HG03432 (cell line): ENCODE measurements around the gene TBC1D10B.
"Not testable (repeated sequence)": the region's sequence is repeated elsewhere in the genome, so short reads cannot be mapped to it uniquely, and the experiment has no call there.

Source experiments
- ATAC-seq: cut with Tn5 transposase; IDR thresholded peaks from one replicate; pipeline ENCODE4 v1.9.1; 2021; ENCODE audit warnings: mild to moderate bottlenecking, moderate library complexity; ENCODE audit not compliant: unreplicated experiment

TBC1D10B gene

DNA sequence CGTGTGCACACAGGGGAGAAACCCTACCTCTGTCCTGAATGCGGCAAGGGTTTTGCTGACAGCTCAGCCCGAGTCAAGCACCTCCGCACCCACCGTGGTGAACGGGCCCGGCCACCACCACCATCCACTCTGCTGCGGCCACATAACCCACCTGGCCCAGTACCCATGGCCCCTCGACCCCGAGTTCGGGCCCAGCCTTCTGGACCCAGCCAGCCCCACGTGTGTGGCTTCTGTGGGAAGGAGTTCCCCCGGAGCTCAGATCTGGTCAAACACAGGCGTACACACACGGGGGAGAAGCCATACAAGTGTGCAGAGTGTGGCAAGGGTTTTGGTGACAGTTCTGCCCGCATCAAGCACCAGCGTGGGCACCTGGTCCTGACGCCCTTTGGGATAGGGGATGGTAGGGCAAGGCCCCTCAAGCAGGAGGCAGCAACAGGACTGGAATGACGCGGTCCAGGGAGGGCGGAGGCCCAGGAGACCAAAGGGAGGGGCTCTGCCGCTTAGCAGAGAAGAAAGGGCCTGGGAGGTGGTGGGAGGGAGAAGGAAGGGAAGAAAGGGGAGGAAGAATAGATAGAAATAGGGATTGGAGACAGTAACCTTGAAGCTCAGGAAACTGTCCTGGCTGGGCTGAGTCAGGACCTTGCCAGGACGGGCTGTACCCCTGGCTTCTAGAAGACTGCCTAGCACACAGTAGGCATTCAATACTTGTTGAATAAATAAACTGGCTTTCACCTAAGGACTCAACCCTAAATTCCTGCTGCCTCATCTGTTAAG, 28.6 kb upstream of the TBC1D10B start:
- no peak for ATAC-seq

DNA sequence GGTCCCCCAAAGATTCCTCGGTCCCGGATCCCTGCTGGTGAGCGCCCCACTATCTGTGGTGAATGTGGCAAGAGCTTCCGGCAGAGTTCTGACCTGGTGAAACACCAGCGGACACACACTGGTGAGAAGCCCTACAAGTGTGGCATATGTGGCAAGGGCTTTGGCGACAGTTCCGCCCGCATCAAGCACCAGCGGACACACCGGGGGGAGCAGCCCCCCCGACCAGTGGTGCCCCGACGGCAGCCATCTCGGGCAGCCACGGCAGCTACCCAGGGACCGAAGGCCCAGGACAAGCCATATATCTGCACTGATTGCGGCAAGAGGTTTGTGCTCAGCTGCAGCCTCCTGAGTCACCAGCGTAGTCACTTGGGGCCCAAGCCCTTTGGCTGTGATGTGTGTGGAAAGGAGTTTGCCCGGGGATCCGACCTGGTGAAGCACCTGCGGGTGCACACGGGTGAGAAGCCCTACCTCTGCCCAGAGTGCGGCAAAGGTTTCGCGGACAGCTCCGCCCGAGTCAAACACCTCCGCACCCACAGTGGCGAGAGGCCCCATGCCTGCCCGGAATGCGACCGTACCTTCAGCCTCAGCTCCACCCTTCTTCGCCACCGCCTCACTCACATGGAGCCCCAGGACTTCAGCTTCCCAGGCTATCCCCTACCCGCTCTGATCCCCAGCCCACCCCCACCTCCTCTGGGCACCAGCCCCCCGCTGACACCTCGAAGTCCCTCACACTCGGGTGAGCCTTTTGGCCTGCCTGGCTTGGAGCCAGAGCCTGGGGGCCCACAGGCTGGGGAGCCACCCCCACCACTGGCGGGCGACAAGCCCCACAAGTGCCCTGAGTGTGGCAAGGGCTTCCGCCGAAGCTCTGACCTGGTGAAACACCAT, 27.7 kb upstream of the TBC1D10B start:
- no peak for ATAC-seq

DNA sequence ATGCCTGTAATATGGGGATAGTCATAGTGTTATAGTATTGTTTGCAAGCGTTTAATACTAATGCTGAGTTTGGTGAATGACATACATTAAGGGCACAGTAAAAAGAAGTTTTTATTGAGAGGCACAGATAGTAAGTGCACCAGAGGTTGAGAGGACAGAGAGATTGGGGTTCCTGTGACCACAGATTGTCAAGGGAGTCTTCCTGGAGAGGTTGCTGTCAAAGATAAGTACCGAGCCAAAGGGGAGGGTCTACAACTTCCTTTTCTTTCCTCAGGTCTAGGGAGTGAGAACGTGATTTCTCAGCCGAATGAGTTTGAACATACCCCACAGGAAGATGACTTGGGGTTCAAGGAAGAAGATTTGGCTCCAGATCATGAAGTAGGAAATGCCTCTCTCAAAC, 26.8 kb upstream of the TBC1D10B start:
- ATAC-seq: no peak

DNA sequence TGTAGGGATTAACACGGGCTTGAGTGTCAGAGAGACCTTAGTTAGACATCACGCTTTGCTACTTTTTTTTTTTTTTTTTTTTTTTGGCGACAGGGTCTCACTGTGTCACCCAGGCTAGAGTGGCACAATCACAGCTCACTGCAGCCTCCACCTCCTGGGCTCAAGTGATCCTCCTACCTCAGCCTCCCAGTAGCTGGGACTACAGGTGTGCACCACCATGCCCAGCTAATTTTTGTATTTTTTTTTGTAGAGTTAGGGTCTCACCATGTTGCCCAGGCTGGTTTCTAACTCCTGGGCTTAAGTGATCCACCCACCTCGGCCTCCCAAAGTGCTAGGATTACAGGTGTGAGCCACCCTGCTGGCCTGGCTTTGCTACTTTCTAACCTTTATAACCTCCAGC, 26.3 kb upstream of the TBC1D10B start:
- ATAC-seq: not testable (repeated sequence)

DNA sequence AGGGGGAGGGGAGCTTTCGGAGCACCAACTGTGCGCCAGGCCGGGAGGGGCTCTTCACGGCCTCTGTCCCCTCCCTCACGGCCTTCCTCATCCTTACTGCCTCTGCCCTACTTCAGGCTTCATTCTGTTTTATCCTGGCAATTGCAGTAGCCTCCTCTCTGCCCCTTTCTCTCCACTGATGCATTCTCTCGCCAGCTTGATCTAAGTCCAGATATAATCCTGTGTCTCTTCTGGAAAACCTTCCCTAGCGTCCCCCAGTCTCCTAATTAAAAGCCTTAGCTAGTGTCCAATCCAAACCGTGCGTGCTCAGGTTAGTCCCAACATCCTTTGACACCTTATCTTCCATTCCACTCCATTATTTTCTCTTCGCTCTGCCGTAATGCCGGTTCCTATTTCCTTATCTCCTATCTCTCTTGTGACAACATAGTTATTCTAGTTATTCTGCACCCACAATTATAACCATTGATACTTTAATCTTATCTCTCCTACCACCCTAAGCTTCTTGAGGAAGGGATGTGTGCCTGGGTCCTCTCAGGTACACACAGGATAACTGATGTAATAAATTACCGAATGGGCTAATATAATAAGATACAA, 25.8 kb upstream of the TBC1D10B start:
- ATAC-seq: no peak

DNA sequence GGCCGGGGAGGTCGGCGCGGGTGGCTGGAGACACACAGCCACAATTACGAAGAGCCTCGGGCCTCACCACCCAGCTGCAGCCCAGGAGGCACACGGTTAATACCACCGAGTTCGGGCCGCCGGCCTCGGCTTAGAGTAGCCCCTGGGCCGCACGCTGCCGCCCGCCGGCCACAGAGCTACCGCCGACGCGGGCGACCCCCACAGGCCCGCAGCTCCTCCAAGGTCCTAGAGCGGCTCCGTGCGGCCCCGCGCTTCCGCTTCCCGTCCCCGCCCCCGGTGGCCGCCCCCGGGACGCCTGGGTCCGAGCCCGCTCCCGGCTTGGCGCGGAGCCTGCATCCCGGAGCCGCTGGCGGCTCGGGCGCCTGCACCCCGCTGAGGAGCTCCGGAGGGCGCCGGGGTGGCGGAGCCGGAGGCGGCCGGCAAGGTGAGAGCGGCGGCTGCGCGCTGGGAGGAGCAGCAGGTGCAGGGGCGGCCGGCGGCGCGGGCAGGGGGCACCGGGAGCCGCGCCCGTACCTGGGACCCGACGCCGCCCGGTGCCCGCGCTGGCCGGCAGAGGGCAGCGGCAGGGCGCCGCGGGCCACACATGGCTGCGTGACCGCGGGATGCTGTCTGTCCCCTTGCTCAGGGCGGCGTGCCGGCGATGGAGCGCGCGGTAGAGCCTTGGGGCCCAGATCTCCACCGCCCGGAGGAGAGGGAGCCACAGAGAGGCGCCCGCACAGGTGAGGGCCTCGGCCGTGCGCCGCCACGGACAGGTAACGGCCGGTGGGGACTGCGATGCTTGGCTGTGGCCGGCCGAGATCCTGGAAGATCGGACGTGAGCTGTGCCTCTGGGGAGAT, 25.1 kb upstream of the TBC1D10B start, which contains the start of gene ZNF48:
Gene ZNF48 (plus strand): TSS at position 266 of the 837 bp plus-strand sequence. CDS start 375 bp downstream, at position 641.
- ATAC-seq: peak; percentile 68

DNA sequence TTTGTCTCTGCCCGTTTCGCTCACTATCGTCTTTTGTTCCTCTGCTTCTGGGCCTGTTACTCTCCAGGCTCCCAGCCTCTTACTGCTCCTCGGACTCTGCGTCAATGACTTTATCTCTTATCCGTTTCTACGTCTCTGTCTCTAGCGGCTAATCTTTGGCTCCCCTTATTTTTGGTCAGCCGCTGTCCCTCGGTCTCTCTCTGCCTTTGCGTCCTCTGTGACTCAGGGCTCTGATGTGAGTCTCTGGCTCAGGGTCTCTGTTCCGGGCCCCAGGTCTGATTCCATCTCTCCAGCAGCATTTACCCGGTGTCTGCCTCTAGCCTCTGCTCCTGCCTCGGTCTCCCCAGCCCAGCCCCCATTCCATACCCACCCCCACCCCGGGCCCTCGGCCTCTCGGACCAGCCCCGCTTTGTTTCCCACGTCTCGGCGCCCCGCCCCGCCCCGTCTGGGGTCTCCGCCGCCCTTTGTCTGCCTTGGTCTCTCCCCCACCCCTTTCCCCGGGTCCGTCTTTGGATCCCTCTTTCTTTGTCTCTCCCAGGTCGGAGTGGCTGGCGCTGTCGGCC, 24.4 kb upstream of the TBC1D10B start:
- ATAC-seq: no peak

DNA sequence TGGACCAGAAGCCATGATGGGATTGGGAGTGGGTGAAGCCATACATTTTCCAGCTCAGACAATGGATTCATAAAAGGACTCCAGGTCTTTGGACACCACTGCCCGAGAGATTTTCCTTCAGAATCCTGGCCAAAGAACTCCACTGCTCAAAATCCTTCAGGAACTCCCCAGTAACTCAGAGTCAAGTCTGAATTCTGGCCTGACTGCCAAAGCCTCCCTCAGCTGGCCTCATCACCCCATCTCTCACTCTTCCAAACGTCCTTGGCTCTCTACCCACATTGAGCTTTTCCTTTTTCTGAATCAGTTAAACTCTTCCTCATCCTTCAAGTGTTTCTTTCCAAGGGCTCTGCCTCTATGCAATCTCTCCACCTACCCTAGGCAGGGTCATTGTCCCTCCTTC, 13.2 kb upstream of the TBC1D10B start:
- no peak for ATAC-seq

DNA sequence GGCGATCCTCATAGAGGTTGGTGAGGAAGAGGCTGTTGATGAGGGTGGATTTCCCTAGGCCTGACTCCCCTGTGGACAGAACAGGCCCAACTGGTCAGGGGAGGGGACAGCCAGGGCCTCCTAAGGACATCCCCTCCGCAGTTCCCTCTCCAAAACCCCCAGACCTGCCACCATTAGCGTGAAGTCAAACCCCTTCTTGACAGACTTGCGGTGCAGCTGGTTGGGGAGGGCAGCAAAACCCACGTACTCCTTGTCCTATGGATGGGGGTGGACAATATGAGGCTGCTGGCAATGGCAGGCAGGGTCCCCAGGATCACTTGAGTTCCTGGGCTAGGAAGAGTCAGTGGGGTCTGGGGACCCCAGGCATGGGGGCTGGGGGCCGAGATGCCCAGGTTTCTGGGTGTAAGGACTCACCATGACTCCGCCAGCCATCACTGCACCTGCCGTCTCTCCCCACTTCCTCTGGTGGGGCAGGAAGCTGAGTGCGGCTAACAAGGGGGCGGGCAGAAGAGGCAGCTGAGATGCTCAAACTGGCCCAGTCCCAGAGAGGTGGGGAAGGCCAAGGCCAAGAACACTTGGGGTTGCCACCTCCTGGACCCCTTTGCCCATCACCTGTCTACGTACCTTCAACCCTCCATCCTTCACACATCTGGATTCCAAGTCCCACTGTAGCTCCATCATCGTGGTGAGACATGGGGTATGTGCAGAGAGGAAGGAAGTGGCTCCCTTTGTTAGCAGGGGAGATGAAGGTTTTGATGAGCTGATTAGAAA, 12.0 kb upstream of the TBC1D10B start, which contains the start of gene SEPTIN1:
Gene SEPTIN1 (minus strand): TSS at position 451 of the 771 bp plus-strand sequence. CDS start 19 bp downstream, at position 432.
- ATAC-seq: peak; percentile 28

DNA sequence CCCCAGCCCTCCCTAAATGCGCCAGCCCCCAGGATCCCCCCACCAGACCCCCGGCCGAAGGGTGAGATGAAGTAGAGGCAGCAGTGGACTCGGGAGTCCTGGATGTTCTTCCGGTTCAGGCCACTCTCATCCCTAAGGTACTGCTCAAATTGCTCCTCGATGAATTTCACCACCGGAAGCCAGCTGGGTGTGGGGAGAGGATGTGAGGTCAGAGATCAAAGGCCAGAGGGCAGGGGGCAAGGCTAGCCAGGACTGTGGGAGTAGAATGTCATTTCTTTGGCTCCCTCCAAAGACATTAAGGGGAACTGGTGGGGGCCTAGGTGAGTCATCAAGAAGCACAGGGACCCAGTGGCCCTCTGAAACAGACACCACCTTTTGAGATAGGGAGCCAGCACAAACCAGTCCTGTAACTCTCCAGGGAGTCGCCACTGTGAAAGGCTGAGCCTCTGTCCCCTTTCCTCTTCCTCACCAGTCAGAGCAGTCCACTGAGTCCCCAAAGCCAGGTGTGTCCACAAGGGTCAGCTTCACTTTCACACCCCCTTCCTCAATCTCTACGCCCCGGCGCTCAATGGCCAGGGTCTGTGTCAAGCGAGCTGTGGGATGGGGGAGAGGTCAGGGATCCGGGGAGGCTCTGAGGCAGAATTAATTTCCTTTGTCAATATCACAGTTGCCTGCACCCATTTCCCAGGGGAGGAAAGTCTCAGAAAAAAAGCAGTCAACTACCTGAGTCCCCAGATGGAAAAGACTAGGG, 11.2 kb upstream of the TBC1D10B start:
- no peak for ATAC-seq

DNA sequence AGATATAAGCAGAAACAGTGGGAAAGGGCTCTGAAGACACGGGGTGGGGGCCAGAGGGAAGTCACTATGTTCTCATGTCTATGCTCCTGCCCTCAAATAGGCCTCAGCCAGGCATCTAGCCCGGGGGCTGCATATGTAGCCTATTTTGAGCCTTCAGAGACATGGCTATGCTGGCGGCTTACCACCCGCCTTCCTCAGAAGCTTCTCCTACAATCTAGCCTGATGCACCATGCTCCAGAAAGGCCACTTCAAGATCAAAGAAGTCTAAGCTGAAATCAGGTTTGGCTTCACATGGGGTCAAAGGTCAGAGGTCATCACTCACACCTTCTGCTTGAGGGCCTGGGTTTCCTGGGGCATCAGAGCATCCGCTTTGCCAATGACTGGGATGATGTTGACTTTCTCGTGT, 10.5 kb upstream of the TBC1D10B start:
- ATAC-seq: no peak

DNA sequence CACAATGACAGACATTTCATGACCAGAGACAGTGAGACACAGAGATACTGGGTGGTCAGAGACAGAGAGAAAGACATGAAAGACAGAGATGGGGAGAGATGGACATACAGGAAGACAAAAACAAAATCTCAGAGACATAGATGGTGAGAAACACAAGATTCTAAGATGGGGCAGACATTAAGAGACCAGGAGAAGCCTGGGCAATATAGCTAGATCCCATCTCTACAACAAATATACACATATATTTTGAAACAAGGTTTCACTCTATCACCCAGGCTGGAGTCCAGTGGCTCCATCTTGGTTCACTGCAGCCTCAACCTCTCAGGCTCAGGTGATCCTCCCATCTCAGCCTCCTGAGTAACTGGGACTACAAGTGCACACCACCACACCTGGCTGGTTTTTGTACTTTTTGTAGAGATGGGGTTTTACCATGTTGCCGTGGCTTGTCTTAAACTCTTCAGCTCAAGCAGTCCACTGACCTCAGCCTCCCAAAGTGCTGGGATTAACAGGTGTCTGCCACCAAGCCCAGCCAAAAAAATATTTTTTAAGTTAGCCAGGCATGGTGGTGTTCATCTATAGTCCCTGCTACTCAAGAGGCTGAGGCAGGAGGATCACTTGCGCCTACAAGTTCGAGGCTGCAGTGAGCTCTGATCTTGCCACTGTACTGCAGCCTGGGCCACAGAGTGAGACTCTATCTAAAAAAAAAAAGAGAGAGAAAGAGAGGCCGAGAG, 9.9 kb upstream of the TBC1D10B start:
- no peak for ATAC-seq

DNA sequence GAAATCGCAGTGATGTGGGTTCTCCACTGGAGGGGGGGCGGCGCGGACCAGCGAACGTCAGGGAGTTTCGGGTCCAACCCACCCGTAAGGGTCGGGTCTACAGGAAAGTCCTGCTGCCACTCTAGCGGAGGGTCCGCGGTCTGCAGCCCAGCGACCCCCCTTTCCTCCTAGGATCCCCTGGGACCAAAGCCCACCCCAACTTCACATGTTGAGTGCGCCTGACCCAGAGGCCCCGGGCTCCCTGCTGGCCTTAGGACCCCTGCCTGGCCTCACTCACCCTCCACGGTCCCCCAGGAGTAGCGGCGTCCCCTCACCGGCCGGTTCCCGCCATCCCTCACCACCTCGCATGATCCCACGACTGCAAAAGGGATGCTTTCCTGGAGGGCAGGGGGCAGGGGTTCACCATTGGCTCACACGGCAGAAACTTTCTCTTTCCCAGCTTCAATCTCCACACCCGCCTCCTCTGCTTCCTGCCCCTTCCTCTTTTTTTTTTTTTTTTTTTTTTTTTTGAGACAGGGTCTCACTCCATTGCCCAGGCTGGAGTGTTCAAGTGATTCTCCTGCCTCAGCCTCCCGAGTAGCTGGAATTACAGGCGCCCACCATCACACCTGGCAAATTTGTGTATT, 9.0 kb upstream of the TBC1D10B start:
- no peak for ATAC-seq

DNA sequence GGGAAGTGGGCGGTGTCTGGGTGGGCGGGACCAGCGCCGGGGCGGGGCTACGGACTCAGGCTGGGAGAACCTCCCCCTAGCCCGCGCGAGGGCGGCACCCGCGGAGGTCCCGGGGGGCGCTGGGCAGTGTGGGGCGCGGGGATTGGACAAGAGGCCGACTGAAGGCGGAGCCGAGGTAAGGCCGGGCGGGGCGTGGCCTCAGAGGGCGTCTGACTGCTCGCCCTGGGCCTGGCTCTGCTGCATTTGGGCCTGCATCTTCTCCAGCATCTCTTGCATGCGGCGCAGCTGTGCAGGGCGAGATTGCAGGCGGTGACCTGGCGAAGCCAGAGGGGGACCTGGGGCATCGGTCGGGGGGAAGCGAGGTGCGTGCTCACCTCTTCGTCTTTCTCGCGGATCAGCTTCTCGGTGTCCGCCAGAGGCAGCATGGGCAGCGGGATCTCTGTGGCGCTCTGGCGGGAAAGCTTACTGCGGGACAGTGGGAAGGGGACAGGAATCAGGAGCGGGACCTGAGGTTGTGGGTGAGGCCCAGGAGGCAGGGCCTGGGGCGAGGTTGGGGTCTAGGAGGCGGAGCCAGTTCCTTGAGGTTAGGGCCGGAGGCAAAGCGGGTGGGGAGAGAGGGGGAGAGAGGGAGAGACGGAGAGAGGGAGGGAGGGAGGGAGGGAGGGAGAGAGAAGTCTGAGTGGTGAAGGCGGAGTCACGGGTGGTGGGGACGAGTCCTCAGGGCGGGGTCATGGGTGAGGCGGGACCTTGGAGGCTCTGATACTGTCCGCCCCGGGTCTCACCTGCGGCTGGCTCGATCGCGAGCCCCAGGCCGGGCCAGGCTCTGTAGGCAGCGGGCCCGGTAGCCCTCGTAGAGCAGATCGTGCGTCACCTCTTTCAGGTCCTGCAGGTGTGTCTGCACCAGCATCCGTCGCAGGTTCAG, 8.2 kb upstream of the TBC1D10B start:
- ATAC-seq: peak; percentile 86

DNA sequence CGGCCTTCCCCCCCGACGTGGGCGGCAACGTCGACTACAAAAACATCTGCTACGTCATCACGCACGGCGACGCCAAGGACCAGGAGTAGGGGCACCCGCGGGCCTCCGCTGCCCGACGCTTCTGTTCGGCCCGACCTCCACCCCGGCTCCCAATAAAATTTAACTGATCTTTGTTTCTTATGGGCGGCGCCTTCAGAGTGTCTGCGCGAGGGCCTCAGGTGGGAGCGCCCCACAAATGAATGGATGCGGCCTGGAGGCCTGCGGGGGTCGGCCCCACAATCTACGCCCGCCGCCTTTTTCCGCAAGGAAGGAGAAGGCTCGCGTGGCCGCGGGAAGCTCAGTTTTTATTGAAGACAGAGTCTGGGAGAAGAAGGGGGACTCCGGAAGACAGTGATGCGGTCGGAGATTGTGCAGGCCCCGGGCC, 7.5 kb upstream of the TBC1D10B start:
- ATAC-seq: peak; percentile 43

DNA sequence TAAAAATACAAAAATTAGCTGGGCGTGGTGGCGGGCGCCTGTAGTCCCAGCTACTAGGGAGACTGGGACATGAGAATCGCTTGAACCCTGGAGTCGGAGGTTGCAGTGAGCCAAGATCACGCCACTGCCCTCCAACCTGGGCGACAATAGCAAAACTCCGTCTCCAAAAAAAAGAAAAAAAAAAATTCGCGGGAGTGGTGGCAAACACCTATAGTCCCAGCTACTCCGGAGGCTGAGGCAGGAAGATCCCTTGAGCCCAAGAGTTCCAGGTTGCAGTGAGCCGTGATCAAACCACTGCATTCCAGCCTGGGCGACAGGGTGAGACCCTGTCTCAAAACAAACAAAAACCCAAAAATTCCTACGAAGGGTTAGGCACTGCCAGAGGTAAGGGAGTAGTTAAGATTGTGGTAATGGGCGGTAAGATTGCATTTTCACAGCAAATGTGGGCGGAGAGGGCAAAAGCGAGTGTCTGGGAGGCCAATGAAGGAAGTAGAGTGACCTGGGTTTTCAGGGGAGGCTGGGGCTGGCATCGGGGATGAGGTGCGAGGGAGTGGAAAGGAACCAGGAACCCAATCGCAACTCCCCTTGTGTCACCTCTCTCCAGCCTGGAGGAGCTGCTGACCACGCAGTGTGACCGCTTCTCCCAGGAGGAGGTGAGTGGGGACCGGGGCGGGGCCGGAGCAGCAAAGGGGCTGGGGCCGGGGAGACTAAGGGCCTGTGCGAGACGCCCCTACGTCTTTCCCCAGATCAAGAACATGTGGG, 6.9 kb upstream of the TBC1D10B start:
- no peak for ATAC-seq
